GM12892 (cell line): ENCODE data around the gene MARCO.

ENCODE experiments used
- POLR2A ChIP-seq: IDR thresholded peaks from 2 replicates; pipeline ENCODE4 v1.6.1; 2011; ENCODE audit warnings: low read depth, low read length, control low read depth
- POLR2AphosphoS5 ChIP-seq: IDR thresholded peaks from 2 replicates; pipeline ENCODE4 v1.6.1; 2011; ENCODE audit warnings: low read depth, low read length, control low read depth
- TAF1 ChIP-seq: IDR thresholded peaks from 2 replicates; pipeline ENCODE4 v1.6.1; 2011; ENCODE audit warnings: low read depth, mild to moderate bottlenecking, control low read depth, low read length, borderline replicate concordance

- TF ChIP-seq POLR2AphosphoS5 (no peak), POLR2A (no peak), TAF1 (no peak)
These were observed 82.2 kb downstream of the MARCO start for GRCh38 chr2:119024152-119024551.
